Measurements from ENCODE around the gene YBEY. TPM values are rescaled to one million over a fixed set of nuclear protein-coding genes. Genes with fewer than 3 reads are reported as not detected.

YBEY gene
- total RNA-seq, 1 experiment from 2014 or later, result 16.1 TPM

DNA sequence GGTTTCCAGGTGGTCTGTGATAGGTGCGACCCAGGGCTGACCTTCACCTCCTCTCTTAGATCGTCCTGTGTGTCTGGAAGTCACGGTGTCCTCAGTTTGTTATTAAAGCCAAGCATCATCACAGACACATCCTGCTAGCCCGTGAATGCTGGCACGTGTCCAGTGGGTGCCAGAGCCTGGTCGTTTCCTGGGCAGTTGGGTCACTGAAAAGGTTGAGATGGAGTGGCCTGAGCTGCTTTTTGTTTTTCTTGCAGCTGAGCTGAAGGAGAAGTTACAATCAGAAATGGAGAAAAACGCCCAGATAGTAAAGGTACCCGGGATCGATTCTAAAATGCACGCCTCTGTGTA is 61.0 kb downstream of the YBEY start:
- DNase-seq, result no peak
- peaks cover 52% of the 10 kb centered on the region for H3K36me3 ChIP-seq
- H3K27ac ChIP-seq, result no peak overlapping the region

More for the DNA sequence above, 61.0 kb downstream of the YBEY start:
- Histone ChIP-seq H3K27me3 (no peaks in the 10 kb centered on the region), H3K4me3 (no peak overlapping the region), H3K9me3 (replicated peaks) (no peaks in the 10 kb centered on the region), H3K4me1 (no peaks in the 10 kb centered on the region)

Other genes starting within 250 kb of the YBEY start
- 1.1 TPM in 2 replicates for gene COL6A2, start 188.2 kb upstream of the YBEY start, total RNA-seq (2014; rRNA removed; shearing (Covaris generic))
- not detected in 2 replicates for gene FTCD, start 130.8 kb upstream of the YBEY start, total RNA-seq (2014; rRNA removed; shearing (Covaris generic))
- 22.3 and 27.5 TPM in 2 replicates for gene SPATC1L, start 101.9 kb upstream of the YBEY start, total RNA-seq (2014; rRNA removed; shearing (Covaris generic))
- 30.6 and 41.3 TPM in 2 replicates for gene LSS, start 57.6 kb upstream of the YBEY start, total RNA-seq (2014; rRNA removed; shearing (Covaris generic))
- gene MCM3AP, start 731 bp upstream of the YBEY start, total RNA-seq (2014; rRNA removed; shearing (Covaris generic)), result 39.8 and 49.2 TPM in 2 replicates
- 33.0 and 40.7 TPM in 2 replicates for gene C21orf58, start 37.5 kb downstream of the YBEY start, total RNA-seq (2014; rRNA removed; shearing (Covaris generic))
- gene PCNT, start 37.8 kb downstream of the YBEY start, total RNA-seq (2014; rRNA removed; shearing (Covaris generic)), result 21.7 and 35.7 TPM in 2 replicates
- 22.4 and 27.0 TPM in 2 replicates for gene DIP2A, start 172.5 kb downstream of the YBEY start, total RNA-seq (2014; rRNA removed; shearing (Covaris generic))

Measured in SJCRH30 (cell line).